WTC11 (cell line): ENCODE results near the gene PRTFDC1. TPM values are rescaled to one million over a fixed set of nuclear protein-coding genes. Genes with fewer than 3 reads are reported as not detected.

Experiments
- ATAC-seq: fragments of 200-7000 bp; cut with Tn5 transposase; 2 replicates; pipeline ENCODE4 v1.10.0; 2021; ENCODE audit warnings: mild to moderate bottlenecking, moderate library complexity
- CTCF ChIA-PET: fragments of 300-600 bp; sonication (Branson Sonifier 250); formaldehyde crosslinking; loops from one replicate; lab custom pipeline; 2021; ENCODE audit warnings: antibody characterized with exemption; lab: Charles Lee
- POLR2A ChIA-PET: fragments of 350-600 bp; sonication (Branson Sonifier 250); formaldehyde crosslinking; loops from one replicate; lab custom pipeline; 2021; ENCODE audit warnings: antibody characterized with exemption; lab: Charles Lee
- DNase-seq: peaks from one replicate; pipeline ENCODE4 v3.0.0; 2021; ENCODE audit warnings: low spot score
- H3K27ac Mint-ChIP-seq: 2 replicates; pipeline ENCODE4 v1.8.0; 2021; ENCODE audit warnings: mixed read lengths
- H3K27me3 Mint-ChIP-seq: 2 replicates; pipeline ENCODE4 v1.8.0; 2021; ENCODE audit warnings: low read depth, mild to moderate bottlenecking, moderate library complexity, mixed read lengths
- H3K36me3 Mint-ChIP-seq: 2 replicates; pipeline ENCODE4 v1.8.0; 2021; ENCODE audit warnings: mixed read lengths
- H3K4me1 Mint-ChIP-seq: 2 replicates; pipeline ENCODE4 v1.8.0; 2022; ENCODE audit warnings: mixed read lengths
- H3K4me3 Mint-ChIP-seq: 2 replicates; pipeline ENCODE4 v1.8.0; 2021; ENCODE audit warnings: mild to moderate bottlenecking, moderate library complexity, mixed read lengths
- H3K9me3 Mint-ChIP-seq: 2 replicates; pipeline ENCODE4 v1.8.0; 2021; ENCODE audit warnings: mixed read lengths
- AFF4 ChIP-seq: sonication (generic); formaldehyde crosslinking; IDR thresholded peaks from 2 replicates; pipeline ENCODE4 v1.8.1; 2023; ENCODE audit warnings: mild to moderate bottlenecking, missing genetic modification reagents, borderline replicate concordance
- ATF2 ChIP-seq: sonication (generic); formaldehyde crosslinking; IDR thresholded peaks from 2 replicates; pipeline ENCODE4 v1.8.1; 2022; ENCODE audit warnings: low read depth, missing genetic modification reagents, borderline replicate concordance
- CTCF ChIP-seq: fragments of 200-600 bp; IDR thresholded peaks from 2 replicates; pipeline ENCODE4 v1.8.0; 2022; ENCODE audit warnings: antibody characterized with exemption
- E2F4 ChIP-seq: sonication (generic); formaldehyde crosslinking; IDR thresholded peaks from 2 replicates; pipeline ENCODE4 v1.8.1; 2022; ENCODE audit warnings: low read depth, mild to moderate bottlenecking, moderate library complexity, missing genetic modification reagents, borderline replicate concordance
- FOXJ3 ChIP-seq: sonication (generic); formaldehyde crosslinking; IDR thresholded peaks from 2 replicates; pipeline ENCODE4 v1.9.0; 2021; ENCODE audit warnings: missing genetic modification reagents, mild to moderate bottlenecking, borderline replicate concordance
- KAT7 ChIP-seq: sonication (generic); formaldehyde crosslinking; IDR thresholded peaks from 2 replicates; pipeline ENCODE4 v1.8.1; 2023; ENCODE audit warnings: missing genetic modification reagents, mild to moderate bottlenecking, borderline replicate concordance
- NFATC4 ChIP-seq: fragments of 250-450 bp; sonication (Bioruptor Pico); IDR thresholded peaks from 2 replicates; pipeline ENCODE4 v1.9.0; 2021; ENCODE audit warnings: mild to moderate bottlenecking
- PRRX2 ChIP-seq: fragments of 250-450 bp; sonication (Bioruptor Pico); IDR thresholded peaks from 2 replicates; pipeline ENCODE4 v1.8.0; 2021; ENCODE audit warnings: mild to moderate bottlenecking
- USF1 ChIP-seq: sonication (generic); formaldehyde crosslinking; IDR thresholded peaks from 2 replicates; pipeline ENCODE4 v1.8.0; 2022; ENCODE audit warnings: mild to moderate bottlenecking, missing genetic modification reagents
- ZNF219 ChIP-seq: sonication (generic); formaldehyde crosslinking; IDR thresholded peaks from 2 replicates; pipeline ENCODE4 v1.8.0; 2023; ENCODE audit warnings: missing genetic modification reagents, mild to moderate bottlenecking, borderline replicate concordance
- ZNF232 ChIP-seq: sonication (generic); formaldehyde crosslinking; IDR thresholded peaks from 2 replicates; pipeline ENCODE4 v1.8.0; 2022; ENCODE audit warnings: mild to moderate bottlenecking, missing genetic modification reagents
- ZNF263 ChIP-seq: sonication (generic); formaldehyde crosslinking; IDR thresholded peaks from 2 replicates; pipeline ENCODE4 v1.8.1; 2022; ENCODE audit warnings: low read depth, mild to moderate bottlenecking, moderate library complexity, missing genetic modification reagents
- ZNF317 ChIP-seq: sonication (generic); formaldehyde crosslinking; IDR thresholded peaks from 2 replicates; pipeline ENCODE4 v1.8.1; 2023; ENCODE audit warnings: low read depth, mild to moderate bottlenecking, moderate library complexity, missing genetic modification reagents, borderline replicate concordance
- ZNF512 ChIP-seq: sonication (generic); formaldehyde crosslinking; IDR thresholded peaks from 2 replicates; pipeline ENCODE4 v1.8.1; 2022; ENCODE audit warnings: missing genetic modification reagents, borderline replicate concordance
- total RNA-seq: library from RNA; stranded (reverse); gene quantifications from 3 replicates; pipeline ENCODE4 v1.2.3, GENCODE V29; 2021

The PRTFDC1 gene
- total RNA-seq, 1 experiment from 2014 or later, result 6.1 TPM

GRCh38 chr10:24882047-24882698, 70.2 kb downstream of the PRTFDC1 start (continued):
- TF ChIP-seq CTCF, result no peak
- no peak for TF ChIP-seq NFATC4 (CRISPR knock-in tag)
- TF ChIP-seq USF1, result no peak
- TF ChIP-seq ATF2, result no peak

- H3K4me3 Mint-ChIP-seq, result no peak overlapping the region
- ATAC-seq (no peak), DNase-seq (no peak)
- no peaks in the 10 kb centered on the region for H3K27me3 Mint-ChIP-seq
- peaks cover 7% of the 10 kb centered on the region for H3K9me3 Mint-ChIP-seq
- peaks cover 6% of the 10 kb centered on the region for H3K36me3 Mint-ChIP-seq
- H3K27ac Mint-ChIP-seq, result no peak overlapping the region
- TF ChIP-seq AFF4 (CRISPR knock-in tag) (no peak), ZNF317 (CRISPR knock-in tag) (no peak), PRRX2 (CRISPR knock-in tag) (no peak), ZNF219 (CRISPR knock-in tag) (no peak), FOXJ3 (CRISPR knock-in tag) (no peak), E2F4 (CRISPR knock-in tag) (no peak), ZNF512 (CRISPR knock-in tag) (no peak), ZNF263 (CRISPR knock-in tag) (no peak), KAT7 (no peak), ZNF232 (no peak)
- TF ChIP-seq, all 79 proteins: peak for 0
- ChIA-PET CTCF (no interaction called here), POLR2A (no interaction called here)
- peaks cover 25% of the 10 kb centered on the region for H3K4me1 Mint-ChIP-seq
Measured at GRCh38 chr10:24879861-24880260, 72.5 kb downstream of the PRTFDC1 start.
